ENCODE measurements around the gene C3orf70. TPM values are rescaled to one million over a fixed set of nuclear protein-coding genes. Genes with fewer than 3 reads are reported as not detected.

Gene C3orf70
- total RNA-seq, 1 experiment from 2014 or later, result not detected

Other genes starting within 250 kb of the C3orf70 start
- gene EHHADH, start 101.0 kb upstream of the C3orf70 start, total RNA-seq (2014; rRNA removed; shearing (Covaris generic)), result 0.31 TPM in 1 of 2 replicates, not detected in the other
- gene MAP3K13, start 210.1 kb upstream of the C3orf70 start, total RNA-seq (2014; rRNA removed; shearing (Covaris generic)), result 2.0 and 4.4 TPM in 2 replicates

All from G401 (cell line).